Stomach (tissue), 4 donors: ENCODE results near the gene P4HTM.

Experiments used
- EP300 ChIP-seq: sonication (generic); formaldehyde crosslinking; IDR thresholded peaks from one replicate; pipeline ENCODE4 v1.6.1; 2017; ENCODE audit warnings: antibody characterized with exemption
- POLR2A ChIP-seq, 4 donors: fragments of 450-650 bp; IDR thresholded peaks; one replicate each; pipeline ENCODE4 v1.6.1; 2016; ENCODE audit warnings: antibody characterized with exemption in 4 of 4, control low read depth in 2 of 4, mild to moderate bottlenecking in 1 of 4, moderate library complexity in 1 of 4
- TF ChIP-seq, protein P1 (sequence below), 7 experiments: fragments of 450-650 bp in 4 of 7; fragments of 200-600 bp in 3 of 7; sonication (generic) in 3 of 7; IDR thresholded peaks; one replicate each; pipeline ENCODE4 v1.5.1; 2016 to 2019; ENCODE audit warnings: antibody characterized with exemption in 7 of 7, control low read depth in 2 of 7, mild to moderate bottlenecking in 1 of 7

GRCh38 chr3:48979451-48979850 is 10.6 kb upstream of the P4HTM start:
- TF ChIP-seq, protein P1, sequence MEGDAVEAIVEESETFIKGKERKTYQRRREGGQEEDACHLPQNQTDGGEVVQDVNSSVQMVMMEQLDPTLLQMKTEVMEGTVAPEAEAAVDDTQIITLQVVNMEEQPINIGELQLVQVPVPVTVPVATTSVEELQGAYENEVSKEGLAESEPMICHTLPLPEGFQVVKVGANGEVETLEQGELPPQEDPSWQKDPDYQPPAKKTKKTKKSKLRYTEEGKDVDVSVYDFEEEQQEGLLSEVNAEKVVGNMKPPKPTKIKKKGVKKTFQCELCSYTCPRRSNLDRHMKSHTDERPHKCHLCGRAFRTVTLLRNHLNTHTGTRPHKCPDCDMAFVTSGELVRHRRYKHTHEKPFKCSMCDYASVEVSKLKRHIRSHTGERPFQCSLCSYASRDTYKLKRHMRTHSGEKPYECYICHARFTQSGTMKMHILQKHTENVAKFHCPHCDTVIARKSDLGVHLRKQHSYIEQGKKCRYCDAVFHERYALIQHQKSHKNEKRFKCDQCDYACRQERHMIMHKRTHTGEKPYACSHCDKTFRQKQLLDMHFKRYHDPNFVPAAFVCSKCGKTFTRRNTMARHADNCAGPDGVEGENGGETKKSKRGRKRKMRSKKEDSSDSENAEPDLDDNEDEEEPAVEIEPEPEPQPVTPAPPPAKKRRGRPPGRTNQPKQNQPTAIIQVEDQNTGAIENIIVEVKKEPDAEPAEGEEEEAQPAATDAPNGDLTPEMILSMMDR (IDR thresholded peaks at IDR 0.05): no peak
- TF ChIP-seq POLR2A (IDR thresholded peaks at IDR 0.05): no peak
- TF ChIP-seq EP300: no peak
